Stimulated activated CD4-positive, alpha-beta T cell treated with anti-CD3 and anti-CD28 coated beads, TNF-alpha, amount 100 ng/mL, for 4 hours (primary cell): ENCODE results near the gene SELENON.

Experiments
- DNase-seq, 3 experiments: peaks; one replicate each; pipeline ENCODE4 v3.0.0-alpha.2; 2020; ENCODE audit warnings: low read depth in 3 of 3

SELENON gene

DNA sequence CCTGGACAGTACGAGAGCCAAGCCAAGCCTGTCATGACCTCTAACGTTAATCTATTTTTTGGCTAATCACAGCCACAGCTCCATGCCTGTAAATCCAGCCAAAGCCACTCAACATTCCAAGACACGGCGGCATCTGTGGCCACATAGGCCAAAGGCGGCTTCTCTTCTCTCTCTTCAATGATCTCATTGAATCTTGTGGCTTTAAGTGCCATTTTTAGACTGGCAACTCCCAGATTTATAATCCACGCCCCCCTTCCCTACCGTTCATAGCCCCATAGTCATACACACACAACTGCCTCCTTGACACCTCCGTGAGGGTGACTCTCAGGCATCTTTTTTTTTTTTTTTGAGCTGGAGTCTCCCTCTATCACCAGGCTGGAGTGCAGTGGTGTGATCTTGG, 5.7 kb upstream of the SELENON start:
- no peak for DNase-seq

DNA sequence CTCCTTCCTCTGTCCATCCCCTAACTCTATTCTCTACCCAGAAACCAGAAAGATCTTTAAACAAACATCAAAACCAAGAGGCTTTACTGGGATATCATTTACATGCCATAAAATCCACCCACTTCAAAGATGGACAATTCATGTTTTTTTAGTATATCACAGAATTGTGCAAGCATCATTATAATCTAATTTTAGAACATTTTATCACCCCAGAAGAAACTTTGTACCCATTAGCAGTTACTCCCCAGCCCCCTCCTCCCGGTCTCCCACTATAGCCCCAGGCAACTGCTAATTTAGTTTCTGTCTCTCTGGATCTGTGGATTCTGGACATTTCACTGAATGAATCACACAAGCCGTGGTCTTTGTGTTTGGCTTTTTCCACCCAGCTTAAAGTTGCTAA, 4.8 kb upstream of the SELENON start:
- DNase-seq, result no peak

DNA sequence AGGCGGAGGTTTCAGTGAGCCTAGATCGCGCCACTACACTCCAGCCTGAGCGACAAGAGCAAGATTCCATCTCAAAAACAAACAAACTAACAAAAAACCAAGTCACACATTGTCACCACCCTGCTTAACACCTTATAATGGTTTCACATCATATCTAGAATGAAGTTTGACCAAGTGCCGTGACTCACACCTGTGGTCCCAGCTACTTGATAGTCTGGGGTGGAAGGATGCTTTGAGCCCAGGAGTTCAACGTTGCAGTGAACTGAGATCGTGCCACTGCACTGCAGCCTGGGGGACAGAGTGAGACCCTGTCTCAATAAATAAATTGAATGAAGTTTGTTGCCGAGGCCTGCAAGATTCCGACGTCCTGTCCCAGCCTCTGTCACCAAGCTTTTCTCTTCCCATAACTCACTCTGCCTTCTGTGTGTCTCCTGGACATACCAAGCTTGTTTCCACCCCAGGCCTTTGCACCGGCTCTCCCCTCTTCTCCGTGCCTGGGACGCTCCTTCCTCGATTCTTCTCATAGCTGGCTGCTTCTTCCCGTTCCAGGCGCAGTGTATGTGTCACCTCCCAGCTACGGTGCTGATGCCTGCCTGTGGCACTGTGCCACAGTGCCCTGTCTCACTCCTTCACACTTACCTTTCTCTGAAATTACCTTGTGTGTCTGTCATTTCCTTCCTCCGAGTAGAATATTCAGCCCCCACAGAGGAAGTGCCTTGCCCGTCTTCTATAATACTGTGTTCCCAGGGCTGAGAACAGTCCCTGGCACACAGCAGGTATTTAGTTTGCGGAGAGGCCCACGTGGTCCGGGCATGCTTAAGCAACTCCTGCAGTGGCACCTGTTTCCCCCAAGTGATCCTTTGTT, 3.8 kb upstream of the SELENON start:
- DNase-seq, result no peak

DNA sequence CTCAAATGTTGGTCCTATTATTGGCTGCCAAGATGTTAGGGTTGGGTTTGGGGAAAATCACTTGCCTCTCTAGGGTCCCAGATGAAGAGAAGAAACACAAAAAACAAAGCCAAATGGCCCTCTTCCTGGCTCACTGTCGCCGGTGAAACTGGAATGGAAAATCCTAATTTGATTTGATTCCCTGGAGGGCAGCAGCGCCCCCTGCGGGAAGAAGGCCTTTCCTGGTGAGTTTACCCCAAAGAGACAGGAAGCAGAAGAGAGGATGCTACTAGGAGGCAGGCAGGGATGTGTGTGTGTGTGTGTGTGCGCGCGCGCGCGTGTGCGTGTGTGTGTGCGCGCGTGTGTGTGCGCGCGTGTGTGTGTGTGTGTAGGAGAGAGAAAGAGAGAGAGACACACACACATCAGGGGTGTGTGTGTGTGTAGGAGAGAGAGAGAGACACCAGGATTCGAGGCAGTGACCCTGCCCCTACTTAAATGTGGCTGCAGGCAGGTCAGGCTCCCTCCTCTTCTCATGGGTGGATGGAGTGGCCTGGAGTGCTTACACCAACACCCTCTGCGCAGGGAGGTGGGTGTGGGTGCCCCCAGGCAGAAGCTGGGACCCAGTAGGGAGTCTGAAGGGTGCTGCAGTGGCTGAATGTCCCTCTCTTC, 3.1 kb upstream of the SELENON start:
- peak; percentile 69 to 77 (median 73) for DNase-seq

DNA sequence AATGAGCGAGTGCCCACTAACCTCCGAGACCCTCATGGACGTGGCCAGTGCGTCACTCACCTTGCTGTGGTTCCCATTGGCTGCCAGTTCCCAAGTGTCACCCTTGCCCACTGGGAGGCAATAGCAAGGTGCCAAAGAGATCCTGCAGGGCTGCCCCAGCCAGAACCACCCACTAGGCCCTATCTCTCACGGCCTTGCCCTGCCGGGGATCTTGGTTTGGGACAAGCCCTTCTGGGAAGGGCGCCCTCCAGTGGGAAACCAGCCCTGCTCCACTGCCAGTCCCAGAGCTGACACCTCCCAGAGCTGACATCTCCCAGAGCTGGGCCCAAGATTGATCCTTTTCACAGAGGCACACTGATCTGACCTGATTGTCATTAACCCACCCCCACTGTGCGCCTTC, 2.1 kb upstream of the SELENON start:
- DNase-seq, result no peak

DNA sequence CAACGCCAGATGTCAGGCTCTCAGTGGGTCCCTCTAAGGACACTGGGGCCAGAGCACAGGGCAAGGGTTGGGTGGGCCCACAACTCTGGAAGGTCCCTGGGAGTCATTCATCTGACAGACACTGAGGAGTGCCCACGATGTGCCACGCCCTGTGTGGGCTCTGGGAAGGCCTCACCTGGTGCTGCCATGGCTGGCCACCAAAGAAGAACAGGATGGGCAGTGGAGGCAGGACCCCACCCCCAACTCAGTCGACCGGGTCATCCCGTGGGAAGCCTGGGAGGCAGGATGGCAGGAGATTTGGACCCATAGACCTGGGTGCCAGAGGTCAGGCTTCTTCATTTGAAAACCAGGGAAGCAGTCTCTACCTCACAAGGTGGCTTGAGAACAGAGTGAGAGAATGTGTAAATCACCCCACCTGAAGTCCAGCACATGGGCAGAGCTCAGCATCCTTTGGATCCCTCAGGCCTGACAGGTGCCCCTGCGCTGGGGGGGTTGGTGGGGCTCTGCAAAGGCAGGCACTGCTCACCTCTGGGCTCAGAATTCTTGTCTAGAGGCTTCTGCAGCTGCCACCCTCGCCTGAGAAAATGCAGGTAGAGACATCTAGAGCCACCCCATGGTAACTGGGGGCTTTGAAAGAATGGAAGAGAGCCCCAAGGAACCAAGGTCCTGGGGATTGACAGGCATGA, 1.2 kb upstream of the SELENON start:
- DNase-seq, result no peak

DNA sequence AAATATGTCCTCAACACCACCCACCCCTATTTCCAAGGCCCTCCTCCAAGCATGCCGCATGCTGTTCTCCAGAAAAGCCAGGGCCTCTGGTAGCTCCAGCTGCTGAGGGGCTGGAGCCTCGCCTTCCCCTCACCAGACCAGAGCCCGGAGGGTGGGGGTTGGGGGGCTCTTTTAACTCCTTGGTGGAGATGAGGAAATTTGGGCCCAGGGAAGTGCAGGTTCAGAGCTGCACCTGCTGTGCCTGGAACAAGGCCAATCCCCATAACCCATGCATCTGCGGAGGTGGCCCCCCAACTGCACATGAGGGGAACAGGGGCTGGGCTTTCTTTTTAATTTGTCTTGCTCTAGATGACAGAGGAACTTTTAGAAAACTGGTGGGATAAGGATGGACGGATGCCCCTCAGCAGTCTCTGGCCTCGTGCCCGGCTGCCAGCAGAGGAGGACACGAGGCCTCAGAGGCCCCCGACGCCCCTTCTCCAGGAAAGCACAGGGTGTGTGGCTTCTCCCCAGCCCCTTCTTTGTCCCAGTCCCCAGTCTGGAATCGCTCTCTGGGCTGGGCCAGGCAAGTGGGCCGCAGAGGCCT, 550 bp upstream of the SELENON start:
- no peak for DNase-seq

DNA sequence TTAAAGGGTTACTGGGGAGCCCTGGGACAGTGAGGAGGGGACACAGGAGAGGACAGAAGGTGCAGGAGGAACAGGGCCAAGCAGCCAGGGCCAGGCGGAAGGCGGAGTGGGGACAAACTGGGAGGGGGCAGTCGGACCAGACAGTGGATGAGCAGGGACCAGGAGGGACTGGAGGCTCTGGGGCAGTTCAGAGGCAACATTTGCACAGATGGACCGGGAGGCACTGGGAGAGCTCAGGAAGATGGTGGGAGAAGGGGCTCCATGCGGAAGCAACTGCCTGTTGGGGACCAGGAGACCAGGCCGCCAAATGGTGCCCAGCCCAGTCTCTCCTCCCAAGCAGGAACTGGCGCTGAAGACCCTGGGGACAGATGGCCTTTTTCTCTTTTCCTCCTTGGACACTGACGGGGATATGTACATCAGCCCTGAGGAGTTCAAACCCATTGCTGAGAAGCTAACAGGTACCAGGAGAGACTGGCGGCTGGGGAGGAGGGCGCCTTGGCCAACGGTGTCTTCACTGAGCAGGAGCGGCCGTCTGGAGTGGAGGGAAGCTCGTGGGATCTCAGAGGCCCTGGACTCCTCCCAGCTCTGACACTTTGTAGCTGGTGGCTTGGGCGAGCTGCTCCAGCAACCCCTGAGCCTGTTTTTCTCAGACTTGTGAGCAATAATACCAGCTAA, 847 bp downstream of the SELENON start:
- no peak for DNase-seq

DNA sequence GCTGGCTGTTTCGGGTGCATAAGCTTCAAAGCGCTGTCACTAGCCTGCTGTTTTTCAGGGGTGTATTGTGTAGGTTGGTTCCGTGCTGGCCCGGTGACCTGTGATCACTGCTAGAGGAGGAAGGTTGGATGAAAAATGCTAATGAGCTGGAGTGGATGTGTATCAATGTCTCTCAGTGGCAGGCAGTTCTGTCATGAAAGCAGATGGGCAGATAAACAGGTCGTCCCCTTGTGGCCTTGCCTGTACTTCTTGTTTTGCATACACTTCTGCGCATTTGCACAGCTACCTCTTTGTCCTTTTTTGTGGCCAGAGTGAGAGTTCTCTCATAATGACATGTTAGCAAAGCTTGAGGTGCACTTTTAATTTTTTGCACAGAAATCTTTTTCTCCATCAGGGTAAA, 2.9 kb downstream of the SELENON start:
- no peak for DNase-seq

DNA sequence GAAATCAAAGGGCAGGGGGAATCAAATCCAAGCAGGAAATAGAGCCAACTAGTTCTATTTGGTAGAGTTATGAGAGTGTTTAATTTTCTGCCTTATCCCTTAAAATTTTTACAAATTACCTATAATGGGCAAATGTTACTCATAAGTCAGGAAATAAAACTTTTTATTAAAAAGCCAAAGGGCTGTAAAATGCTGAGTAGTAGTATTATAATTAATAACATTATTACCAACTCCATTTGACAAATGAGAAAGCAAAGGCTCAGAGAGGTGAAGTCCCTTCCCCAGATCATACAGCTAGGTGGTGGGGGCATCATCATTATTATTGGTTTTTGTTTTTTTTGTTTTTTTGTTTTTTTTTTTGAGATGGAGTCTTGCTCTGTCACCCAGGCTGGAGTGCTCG, 3.4 kb downstream of the SELENON start:
- DNase-seq, result no peak

DNA sequence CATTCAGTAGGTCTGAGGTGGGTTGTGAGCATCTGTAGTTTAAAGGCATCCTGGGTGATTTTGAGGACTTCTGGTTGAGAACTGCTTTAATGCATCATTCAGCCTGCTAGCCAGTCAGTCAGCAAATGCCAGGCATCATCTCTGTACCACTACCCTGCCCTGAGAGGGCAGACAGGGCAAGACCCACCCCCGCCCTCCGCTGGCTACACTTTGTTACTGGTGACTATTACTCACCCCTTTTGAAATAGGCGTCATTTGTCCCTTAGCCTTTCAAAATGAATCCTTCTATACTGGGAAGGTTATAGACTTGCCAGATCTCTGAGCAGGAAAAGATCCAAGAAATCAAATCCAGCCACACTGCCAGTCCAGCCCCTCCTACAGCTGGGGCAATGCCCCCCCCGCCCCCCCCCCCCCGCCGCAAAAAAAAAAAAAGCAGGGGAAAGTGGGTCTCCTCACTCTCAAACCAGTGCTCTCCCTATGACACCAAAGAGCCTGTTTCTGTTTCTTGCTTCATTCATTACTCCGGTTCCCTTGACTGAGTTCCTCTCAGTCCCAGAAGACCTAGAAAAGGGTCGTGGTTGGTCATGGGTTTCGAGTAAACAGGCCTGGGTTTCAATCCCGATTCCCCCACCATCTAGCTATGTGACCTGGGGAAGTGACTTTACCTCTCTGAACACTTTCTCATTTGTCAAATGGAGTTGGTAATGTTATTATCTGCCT, 4.4 kb downstream of the SELENON start:
- no peak for DNase-seq

DNA sequence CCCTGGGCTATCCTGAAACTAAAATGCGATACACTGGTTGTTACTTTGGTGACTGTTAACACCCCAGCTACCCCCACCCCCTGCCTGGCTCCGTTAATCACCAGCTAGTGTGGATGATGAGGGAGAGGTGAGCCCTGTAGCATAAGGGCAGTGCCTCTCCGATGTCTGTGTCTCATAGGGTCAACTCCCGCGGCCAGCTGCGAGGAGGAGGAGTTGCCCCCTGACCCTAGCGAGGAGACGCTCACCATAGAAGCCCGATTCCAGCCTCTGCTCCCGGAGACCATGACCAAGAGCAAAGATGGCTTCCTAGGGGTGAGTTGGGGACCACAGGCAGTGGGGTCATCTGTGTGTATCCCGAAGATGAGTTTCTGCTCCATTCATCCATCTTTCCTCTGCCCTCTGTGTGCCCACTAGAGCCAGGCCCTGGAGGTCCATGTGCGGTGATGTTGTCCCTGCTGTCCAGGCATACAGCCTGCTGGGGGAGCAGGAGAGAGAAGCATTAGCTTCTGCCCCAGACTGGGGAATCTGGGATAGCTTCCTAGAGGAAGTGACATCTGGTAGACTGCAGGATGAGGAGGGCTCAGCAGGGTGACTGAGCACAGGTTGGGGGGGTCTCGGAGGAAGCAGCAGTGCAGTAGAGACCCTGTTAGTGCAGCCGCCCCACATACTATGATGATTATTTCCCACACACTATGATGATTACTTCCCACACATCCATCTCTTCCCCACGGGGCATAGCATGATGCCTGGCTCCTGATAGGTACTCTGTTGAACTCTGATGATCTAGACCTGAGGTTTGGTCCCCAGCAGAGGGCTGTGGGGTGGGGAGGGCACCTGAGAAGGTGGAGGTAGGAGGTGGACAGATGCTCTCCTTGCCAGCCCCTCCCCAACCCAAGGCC, 5.2 kb downstream of the SELENON start:
- DNase-seq, result no peak

DNA sequence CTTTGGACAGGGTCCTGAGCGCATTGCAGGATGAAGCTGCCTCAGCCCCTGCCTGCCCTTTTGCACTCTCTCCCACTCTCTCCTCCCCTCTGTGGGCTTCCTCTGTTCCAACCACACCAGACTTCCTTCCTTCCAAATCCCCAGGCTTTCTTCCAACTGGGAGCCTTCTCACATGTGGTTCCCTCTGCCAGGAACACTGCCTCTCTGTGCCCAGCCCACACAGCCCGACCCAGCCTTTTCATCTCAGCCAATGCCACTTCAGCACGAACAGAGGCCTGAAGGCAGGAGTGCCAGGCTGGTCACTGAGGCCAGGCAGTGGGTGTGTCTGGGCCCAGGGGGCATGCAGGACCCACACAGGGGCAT, 5.9 kb downstream of the SELENON start:
- DNase-seq, result no peak

DNA sequence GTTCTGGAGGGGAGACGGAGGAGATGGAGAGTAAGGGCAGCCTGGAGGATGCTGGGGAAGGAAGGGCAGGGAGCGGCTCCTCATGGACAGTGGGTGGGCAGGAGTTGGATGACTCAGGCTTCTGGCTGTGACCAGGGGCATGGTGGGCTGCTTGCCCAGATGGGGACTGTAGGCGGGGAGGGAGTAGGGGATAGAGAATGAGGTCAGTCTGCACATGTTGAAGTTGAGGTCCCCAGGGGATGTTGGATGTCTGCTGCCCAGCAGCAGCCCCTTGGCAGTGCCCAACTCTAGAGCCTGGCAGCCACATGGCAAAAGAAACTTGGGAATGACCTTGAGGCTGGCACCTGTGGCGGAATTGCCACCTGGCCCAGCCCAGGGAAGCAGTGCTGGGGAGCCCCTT, 6.4 kb downstream of the SELENON start:
- no peak for DNase-seq

DNA sequence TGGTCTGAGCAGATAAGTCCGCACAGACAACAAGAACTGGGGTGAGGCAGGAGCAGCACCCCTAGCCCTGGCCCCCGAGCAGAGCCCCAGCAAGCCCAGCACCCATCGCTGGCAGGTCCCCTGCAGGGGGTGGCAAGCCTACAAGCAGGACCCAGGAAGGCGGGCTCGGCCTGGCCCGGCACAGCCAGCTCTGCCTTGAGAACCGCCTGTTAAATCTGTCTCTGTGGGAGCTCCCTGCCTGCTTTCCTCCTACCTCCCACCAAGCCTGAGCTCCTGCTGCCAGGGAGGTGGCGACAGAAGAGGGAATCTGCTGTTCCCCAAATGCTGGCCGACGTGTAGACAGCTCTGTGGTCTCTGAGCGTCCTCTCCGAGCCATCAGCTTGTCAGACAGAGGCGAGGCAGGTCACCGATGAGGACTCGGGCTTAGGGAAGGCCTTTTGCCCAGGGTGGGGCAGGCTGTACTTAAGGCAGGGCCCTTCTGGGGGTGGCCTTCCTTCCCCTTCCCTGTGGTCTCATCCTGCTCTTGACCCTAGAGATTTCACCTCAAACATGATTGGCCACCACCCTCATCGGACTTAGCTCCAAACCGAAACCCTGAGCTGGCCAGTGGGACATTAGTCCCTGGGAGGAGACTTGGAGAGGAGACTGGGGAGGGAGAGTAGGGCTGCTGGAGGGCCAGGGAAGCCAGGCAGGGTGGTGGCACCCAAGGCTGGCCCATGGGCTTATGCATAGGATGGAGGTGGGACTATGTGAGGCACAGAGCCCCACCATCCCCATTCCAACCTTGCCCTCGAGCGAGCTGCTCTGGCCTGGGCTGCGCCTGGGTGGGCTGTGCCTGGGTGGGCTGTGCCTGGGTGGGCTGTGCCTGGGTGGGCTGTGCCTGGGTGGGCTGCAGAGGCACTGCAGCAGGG, 7.7 kb downstream of the SELENON start:
- no peak for DNase-seq

DNA sequence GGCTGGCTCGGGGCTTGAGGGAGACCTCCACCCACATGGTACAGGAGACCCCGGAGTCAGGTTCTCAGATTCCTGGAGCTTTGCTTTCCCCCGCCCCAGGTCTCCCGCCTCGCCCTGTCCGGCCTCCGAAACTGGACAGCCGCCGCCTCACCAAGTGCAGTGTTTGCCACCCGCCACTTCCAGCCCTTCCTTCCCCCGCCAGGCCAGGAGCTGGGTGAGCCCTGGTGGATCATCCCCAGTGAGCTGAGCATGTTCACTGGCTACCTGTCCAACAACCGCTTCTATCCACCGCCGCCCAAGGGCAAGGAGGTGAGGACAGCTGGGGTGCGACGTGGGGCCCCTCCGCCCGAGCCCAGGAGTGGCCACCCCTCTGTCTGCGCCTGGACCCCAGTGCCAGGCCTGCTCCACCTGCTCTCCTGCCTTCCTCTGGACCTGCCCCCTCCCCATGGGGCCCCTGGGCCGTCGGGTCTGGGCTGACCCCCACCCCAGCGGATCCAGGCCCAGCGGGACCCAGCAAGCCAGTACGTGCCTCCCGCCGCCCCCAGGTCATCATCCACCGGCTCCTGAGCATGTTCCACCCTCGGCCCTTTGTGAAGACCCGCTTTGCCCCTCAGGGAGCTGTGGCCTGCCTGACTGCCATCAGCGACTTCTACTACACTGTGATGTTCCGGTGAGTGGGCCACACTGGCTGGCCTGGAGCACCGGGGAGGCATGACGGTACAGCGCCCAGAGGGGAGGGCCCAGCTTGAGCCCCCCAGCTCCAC, 8.7 kb downstream of the SELENON start:
- no peak for DNase-seq

DNA sequence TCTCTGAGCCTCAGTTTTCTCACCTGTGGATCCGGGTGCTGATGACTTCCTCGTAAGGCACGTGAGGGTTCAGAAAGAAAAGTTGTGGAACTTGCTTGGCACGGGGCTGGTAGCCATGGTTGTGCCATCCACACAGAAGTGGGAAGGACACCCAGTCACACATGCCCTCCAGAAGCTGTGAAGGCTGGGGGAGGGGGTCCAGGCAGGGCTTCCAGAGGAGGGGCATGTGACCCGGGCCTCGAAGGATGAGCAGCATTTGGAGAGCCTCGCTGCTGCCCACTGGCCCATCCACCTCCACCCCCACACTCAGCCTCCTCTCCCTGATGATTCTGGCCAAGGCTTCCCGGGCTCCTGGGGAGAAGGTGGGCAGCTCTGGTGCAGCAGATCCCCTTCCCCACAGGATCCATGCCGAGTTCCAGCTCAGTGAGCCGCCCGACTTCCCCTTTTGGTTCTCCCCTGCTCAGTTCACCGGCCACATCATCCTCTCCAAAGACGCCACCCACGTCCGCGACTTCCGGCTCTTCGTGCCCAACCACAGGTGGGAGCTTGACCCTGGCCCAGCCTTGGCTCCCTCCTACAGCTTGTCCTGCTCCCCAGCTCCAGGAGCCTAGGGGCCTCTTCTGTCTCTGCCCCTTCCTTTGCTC, 9.4 kb downstream of the SELENON start:
- no peak for DNase-seq

DNA sequence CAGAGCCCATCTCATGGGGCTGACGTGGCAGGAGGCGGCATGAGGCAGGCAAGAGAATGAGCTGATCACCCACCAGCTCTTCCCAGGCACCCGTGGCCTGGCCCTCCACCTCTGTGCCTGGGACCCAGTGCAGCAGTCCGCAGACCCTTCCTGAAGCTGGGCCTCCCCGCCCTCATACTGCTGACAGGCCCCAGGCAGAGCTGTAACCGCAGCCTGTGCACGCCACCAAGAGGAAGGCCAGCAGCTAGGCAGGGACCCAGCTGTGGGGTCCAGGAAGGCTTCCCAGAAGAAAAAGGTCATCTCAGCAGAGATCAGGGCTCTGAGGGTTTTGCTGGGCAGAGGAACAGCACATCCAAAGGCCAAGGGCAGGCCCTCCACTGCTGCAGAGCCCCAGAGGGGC, 9.9 kb downstream of the SELENON start:
- no peak for DNase-seq
